CD4-positive, alpha-beta T cell (primary cell): Measurements from ENCODE around the gene MKKS. TPM values are rescaled to one million over a fixed set of nuclear protein-coding genes. Genes with fewer than 3 reads are reported as not detected.

Experiments
- ATAC-seq: fragments of 200-7000 bp; cut with Tn5 transposase; one replicate; pipeline ENCODE4 v1.10.0; 2022; ENCODE audit warnings: mild to moderate bottlenecking; ENCODE audit not compliant: poor library complexity
- CTCF ChIA-PET: fragments of 350-600 bp; sonication (Branson Sonifier 250); formaldehyde crosslinking; loops from one replicate; lab custom pipeline; 2021; ENCODE audit warnings: antibody characterized with exemption, inconsistent platforms; lab: Charles Lee
- POLR2A ChIA-PET: fragments of 350-600 bp; sonication (Branson Sonifier 250); formaldehyde crosslinking; loops from one replicate; lab custom pipeline; 2021; ENCODE audit warnings: antibody characterized with exemption, inconsistent platforms; lab: Charles Lee
- DNase-seq, 14 experiments: peaks; one replicate each; pipeline ENCODE4 v3.0.0-alpha.2; 2013 to 2020; ENCODE audit warnings: mixed read lengths in 2 of 14
- H3K27ac ChIP-seq, 2 donors: one replicate each; pipeline versions ENCODE4 v1.5.1 to v1.7.0; 2013; ENCODE audit warnings: low read length in 2 of 2, low read depth in 1 of 2, mild to moderate bottlenecking in 1 of 2
- H3K27me3 ChIP-seq, 2 experiments: 1 replicate in 1 of 2; 2 replicates in 1 of 2; pipeline versions ENCODE4 v1.6.1 to v1.7.0; 2013; ENCODE audit warnings: low read length in 2 of 2, control low read depth in 1 of 2, mild to moderate bottlenecking in 1 of 2, moderate library complexity in 1 of 2; ENCODE audit not compliant: insufficient read depth in 2 of 2, control insufficient read depth in 1 of 2
- H3K36me3 ChIP-seq: one replicate; pipeline ENCODE4 v1.6.1; 2013; ENCODE audit warnings: low read length, control low read depth; ENCODE audit not compliant: insufficient read depth
- H3K4me1 ChIP-seq: one replicate; pipeline ENCODE4 v1.6.1; 2013; ENCODE audit warnings: low read length, control low read depth; ENCODE audit not compliant: insufficient read depth
- H3K4me3 ChIP-seq: one replicate; pipeline ENCODE4 v1.5.1; 2013; ENCODE audit warnings: mild to moderate bottlenecking, low read length, moderate library complexity
- H3K9me3 ChIP-seq, 2 experiments: 1 replicate in 1 of 2; 2 replicates in 1 of 2; pipeline versions ENCODE4 v1.6.1 to v1.7.0; 2013; ENCODE audit warnings: low read length in 2 of 2, mild to moderate bottlenecking in 2 of 2, control low read depth in 1 of 2, moderate library complexity in 1 of 2; ENCODE audit not compliant: control insufficient read depth in 1 of 2, insufficient read depth in 1 of 2
- H3K27ac Mint-ChIP-seq: one replicate; pipeline ENCODE4 v1.8.0; 2020; ENCODE audit warnings: mixed read lengths
- H3K27me3 Mint-ChIP-seq: one replicate; pipeline ENCODE4 v1.8.0; 2021; ENCODE audit warnings: mixed read lengths
- H3K36me3 Mint-ChIP-seq: one replicate; pipeline ENCODE4 v1.8.0; 2021; ENCODE audit warnings: low read depth, mixed read lengths
- H3K4me1 Mint-ChIP-seq: one replicate; pipeline ENCODE4 v1.8.0; 2021; ENCODE audit warnings: low read depth, mixed read lengths
- H3K4me3 Mint-ChIP-seq: one replicate; pipeline ENCODE4 v1.8.0; 2020; ENCODE audit warnings: mild to moderate bottlenecking, mixed read lengths
- H3K9me3 Mint-ChIP-seq: one replicate; pipeline ENCODE4 v1.8.0; 2020; ENCODE audit warnings: mixed read lengths
- intact Hi-C, 2 experiments: fragments of 100-400 bp; cut with DNase I in 1 of 2; cut with micrococcal nuclease in 1 of 2; formaldehyde crosslinking; loops; one replicate each; pipeline versions ENCODE4 v1.15.1 to v1.9.0; 2023 to 2025; cut with DNase I, micrococcal nuclease
- total RNA-seq, 174 experiments: library from RNA in 2 of 174; stranded (reverse) in 2 of 174; gene quantifications; one replicate each; pipeline ENCODE4 v1.2.3 and lab custom pipeline; 2021 to 2026
- TF ChIP-seq, protein P1 (sequence below): fragments of 200-600 bp; IDR thresholded peaks from one replicate; pipeline ENCODE4 v1.8.0; 2022; ENCODE audit warnings: antibody characterized with exemption, mild to moderate bottlenecking

The MKKS gene
- total RNA-seq, 2 experiments from 2014 or later: 0.66 to 0.78 TPM

DNA sequence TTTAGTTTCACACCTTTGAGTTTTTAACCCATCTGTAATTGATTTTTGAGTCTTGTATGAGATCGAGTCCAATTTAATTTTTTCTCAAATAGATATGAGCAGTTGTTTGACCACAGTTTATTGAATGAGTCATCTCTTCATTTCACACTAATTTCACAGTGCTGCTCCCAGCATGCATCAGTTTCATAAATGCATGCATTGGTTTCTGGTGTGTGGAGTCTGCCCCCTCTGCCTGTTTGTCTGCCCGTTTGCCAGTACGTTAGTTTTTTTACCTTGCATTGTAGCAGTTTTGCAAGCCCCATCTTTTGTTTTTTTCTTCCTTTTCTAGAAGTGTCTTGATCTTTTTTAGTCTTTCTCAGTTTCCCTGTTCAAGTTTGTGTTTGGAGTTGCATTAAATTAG lies 13.0 kb upstream of the MKKS start:
- intact Hi-C loops: loop anchor here in 1 of 2 experiments (1.0 kb wide), 1 partner anchor 13 kb away; the partner anchor contains the start of gene MKKS
- no peak overlapping the region for H3K27ac ChIP-seq
- peak overlapping the region; percentile 65 for H3K4me3 Mint-ChIP-seq
- H3K27ac Mint-ChIP-seq: peak overlapping the region; percentile 45
- peaks cover 4% of the 10 kb centered on the region for H3K4me1 ChIP-seq
- H3K9me3 ChIP-seq: no peaks in the 10 kb centered on the region
- ChIA-PET CTCF (no interaction called here), POLR2A (no interaction called here)
- peak; percentile 87 for ATAC-seq
- no peak overlapping the region for H3K4me3 ChIP-seq
- H3K27me3 ChIP-seq: no peaks in the 10 kb centered on the region
- H3K36me3 ChIP-seq: no peaks in the 10 kb centered on the region
- H3K36me3 Mint-ChIP-seq: no peaks in the 10 kb centered on the region
- peak in 11 of 14 experiments; percentile 9 to 76 (median 26) for DNase-seq
- TF ChIP-seq, protein P1, sequence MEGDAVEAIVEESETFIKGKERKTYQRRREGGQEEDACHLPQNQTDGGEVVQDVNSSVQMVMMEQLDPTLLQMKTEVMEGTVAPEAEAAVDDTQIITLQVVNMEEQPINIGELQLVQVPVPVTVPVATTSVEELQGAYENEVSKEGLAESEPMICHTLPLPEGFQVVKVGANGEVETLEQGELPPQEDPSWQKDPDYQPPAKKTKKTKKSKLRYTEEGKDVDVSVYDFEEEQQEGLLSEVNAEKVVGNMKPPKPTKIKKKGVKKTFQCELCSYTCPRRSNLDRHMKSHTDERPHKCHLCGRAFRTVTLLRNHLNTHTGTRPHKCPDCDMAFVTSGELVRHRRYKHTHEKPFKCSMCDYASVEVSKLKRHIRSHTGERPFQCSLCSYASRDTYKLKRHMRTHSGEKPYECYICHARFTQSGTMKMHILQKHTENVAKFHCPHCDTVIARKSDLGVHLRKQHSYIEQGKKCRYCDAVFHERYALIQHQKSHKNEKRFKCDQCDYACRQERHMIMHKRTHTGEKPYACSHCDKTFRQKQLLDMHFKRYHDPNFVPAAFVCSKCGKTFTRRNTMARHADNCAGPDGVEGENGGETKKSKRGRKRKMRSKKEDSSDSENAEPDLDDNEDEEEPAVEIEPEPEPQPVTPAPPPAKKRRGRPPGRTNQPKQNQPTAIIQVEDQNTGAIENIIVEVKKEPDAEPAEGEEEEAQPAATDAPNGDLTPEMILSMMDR: no peak
- H3K27me3 Mint-ChIP-seq: no peaks in the 10 kb centered on the region
- no peaks in the 10 kb centered on the region for H3K9me3 Mint-ChIP-seq
- H3K4me1 Mint-ChIP-seq: peaks cover 32% of the 10 kb centered on the region

DNA sequence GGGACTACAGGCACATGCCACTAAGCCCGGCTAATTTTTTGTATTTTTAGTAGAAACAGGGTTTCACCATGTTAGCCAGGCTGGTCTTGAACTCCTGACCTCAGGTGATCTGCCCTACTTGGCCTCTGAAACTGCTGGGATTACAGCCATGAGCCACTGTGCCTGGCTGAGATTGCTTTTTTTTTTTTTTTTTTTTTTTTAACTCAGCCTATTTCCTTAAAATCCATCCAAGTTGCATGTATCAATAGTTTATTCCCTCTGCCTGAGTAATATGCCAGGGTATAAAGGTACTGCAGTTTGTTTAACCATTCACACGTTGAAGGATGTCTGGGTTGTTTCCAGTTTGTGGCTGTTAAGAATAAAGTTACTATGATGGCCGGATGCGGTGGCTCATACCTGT lies 11.7 kb upstream of the MKKS start:
- TF ChIP-seq, protein P1: no peak
- H3K4me3 ChIP-seq: no peak overlapping the region
- DNase-seq (no peak), ATAC-seq (no peak)
- H3K36me3 ChIP-seq: no peaks in the 10 kb centered on the region
- H3K4me1 ChIP-seq: peaks cover 2% of the 10 kb centered on the region
- Mint-ChIP-seq H3K36me3 (no peaks in the 10 kb centered on the region), H3K9me3 (no peaks in the 10 kb centered on the region), H3K27ac (no peak overlapping the region), H3K4me3 (no peak overlapping the region), H3K27me3 (no peaks in the 10 kb centered on the region), H3K4me1 (peaks cover 30% of the 10 kb centered on the region)
- ChIA-PET POLR2A (no interaction called here), CTCF (no interaction called here)
- H3K27ac ChIP-seq: no peak overlapping the region
- no peaks in the 10 kb centered on the region for H3K9me3 ChIP-seq
- no peaks in the 10 kb centered on the region for H3K27me3 ChIP-seq
- intact Hi-C loops: no loop called here

DNA sequence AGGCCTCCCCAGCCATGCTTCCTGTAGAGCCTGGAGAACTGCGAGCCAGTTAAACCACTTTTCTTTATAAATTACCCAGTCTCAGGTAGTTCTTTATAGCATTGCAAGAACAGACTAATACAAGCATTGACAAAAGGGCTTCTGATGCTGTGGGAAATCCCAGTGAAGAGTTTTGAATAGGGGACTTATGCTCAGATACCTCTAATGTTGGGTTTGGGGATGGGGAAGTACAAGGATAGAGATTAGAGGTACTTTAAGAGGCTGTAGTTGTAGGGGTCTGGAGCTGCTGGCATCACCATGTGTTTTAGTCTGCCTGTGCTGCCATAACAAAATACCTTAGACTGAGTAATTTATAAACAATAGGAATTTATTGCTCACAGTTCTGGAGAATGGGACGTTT lies 9.9 kb upstream of the MKKS start:
- no peak for ATAC-seq
- Mint-ChIP-seq H3K36me3 (no peaks in the 10 kb centered on the region), H3K4me1 (peaks cover 30% of the 10 kb centered on the region), H3K27ac (no peak overlapping the region), H3K9me3 (no peaks in the 10 kb centered on the region), H3K27me3 (no peaks in the 10 kb centered on the region), H3K4me3 (no peak overlapping the region)
- ChIA-PET CTCF (no interaction called here), POLR2A (no interaction called here)
- intact Hi-C loops: no loop called here
- H3K27me3 ChIP-seq: no peaks in the 10 kb centered on the region
- H3K4me3 ChIP-seq: no peak overlapping the region
- no peaks in the 10 kb centered on the region for H3K9me3 ChIP-seq
- H3K36me3 ChIP-seq: no peaks in the 10 kb centered on the region
- TF ChIP-seq, protein P1: no peak
- no peak for DNase-seq
- peaks cover 2% of the 10 kb centered on the region for H3K4me1 ChIP-seq
- no peak overlapping the region for H3K27ac ChIP-seq
